Nephron (organoid): ENCODE measurements around the gene CCBE1.
A peak's percentile ranks its signal among the peaks of the same experiment; 100 is the strongest.

Experiments
- H3K27ac Mint-ChIP-seq, 3 experiments: 2 replicates each; pipeline ENCODE4 v1.8.0; 2020; ENCODE audit warnings: mixed read lengths in 3 of 3, mild to moderate bottlenecking in 2 of 3, moderate library complexity in 1 of 3
- H3K27me3 Mint-ChIP-seq: 2 replicates; pipeline ENCODE4 v1.8.0; 2021; ENCODE audit warnings: low read depth, mild to moderate bottlenecking, moderate library complexity, mixed read lengths
- H3K36me3 Mint-ChIP-seq: 2 replicates; pipeline ENCODE4 v1.8.0; 2020; ENCODE audit warnings: low read depth, mixed read lengths
- H3K4me1 Mint-ChIP-seq: 2 replicates; pipeline ENCODE4 v1.8.0; 2020; ENCODE audit warnings: mixed read lengths
- H3K4me3 Mint-ChIP-seq, 3 experiments: 2 replicates each; pipeline ENCODE4 v1.8.0; 2020; ENCODE audit warnings: mild to moderate bottlenecking in 3 of 3, mixed read lengths in 3 of 3, moderate library complexity in 2 of 3
- H3K9me3 Mint-ChIP-seq: 2 replicates; pipeline ENCODE4 v1.8.0; 2020; ENCODE audit warnings: mixed read lengths
- TF ChIP-seq, protein P1 (sequence below), 3 experiments: fragments of 200-600 bp; sonication (generic); IDR thresholded peaks; one replicate each; pipeline ENCODE4 v1.5.0; 2021; ENCODE audit warnings: antibody characterized with exemption in 3 of 3; ENCODE audit not compliant: unreplicated experiment in 3 of 3

The CCBE1 gene

DNA sequence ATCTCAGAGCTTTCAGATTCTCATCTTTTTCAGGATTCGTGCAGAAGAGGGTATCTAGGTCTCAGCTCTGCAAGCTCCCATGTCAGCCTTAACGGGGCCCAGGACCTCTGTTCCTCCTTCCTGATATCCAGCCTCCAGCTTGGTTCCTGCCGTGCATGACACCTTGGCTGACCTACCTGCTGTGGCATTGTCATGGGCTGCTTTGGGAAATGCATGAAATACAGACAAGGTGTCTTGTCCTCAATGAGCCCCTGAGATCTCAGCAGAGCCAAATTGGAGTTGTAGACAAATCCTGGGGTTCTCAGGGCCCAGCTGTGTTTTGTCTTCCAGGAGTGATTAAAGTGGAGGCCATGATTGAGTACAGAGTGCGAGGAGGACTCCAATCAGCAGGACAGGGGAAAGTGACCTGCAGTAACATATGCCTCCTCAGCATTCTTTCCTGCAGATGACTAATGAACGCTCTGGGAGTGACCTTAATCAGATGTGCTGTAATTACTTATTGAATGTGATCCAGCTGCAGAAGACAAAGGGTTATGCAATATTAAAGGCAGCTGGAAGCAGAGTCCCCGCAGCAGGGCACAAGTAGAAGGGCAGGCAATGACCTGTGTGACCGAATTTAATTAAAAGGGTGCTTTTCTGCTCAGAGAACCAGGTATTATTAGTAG lies 141.1 kb downstream of the CCBE1 start:
- H3K4me3 Mint-ChIP-seq: peak overlapping the region in 2 of 3 experiments; percentile 16 to 23
- H3K4me1 Mint-ChIP-seq: peaks cover 83% of the 10 kb centered on the region
- H3K36me3 Mint-ChIP-seq: no peaks in the 10 kb centered on the region
- no peaks in the 10 kb centered on the region for H3K27me3 Mint-ChIP-seq
- peak overlapping the region; percentile 94 to 97 (median 97) for H3K27ac Mint-ChIP-seq
- TF ChIP-seq, protein P1, sequence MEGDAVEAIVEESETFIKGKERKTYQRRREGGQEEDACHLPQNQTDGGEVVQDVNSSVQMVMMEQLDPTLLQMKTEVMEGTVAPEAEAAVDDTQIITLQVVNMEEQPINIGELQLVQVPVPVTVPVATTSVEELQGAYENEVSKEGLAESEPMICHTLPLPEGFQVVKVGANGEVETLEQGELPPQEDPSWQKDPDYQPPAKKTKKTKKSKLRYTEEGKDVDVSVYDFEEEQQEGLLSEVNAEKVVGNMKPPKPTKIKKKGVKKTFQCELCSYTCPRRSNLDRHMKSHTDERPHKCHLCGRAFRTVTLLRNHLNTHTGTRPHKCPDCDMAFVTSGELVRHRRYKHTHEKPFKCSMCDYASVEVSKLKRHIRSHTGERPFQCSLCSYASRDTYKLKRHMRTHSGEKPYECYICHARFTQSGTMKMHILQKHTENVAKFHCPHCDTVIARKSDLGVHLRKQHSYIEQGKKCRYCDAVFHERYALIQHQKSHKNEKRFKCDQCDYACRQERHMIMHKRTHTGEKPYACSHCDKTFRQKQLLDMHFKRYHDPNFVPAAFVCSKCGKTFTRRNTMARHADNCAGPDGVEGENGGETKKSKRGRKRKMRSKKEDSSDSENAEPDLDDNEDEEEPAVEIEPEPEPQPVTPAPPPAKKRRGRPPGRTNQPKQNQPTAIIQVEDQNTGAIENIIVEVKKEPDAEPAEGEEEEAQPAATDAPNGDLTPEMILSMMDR (IDR thresholded peaks at IDR 0.05; ENCODE audit: unreplicated experiment in 3 of 3): no peak
- peaks cover 3% of the 10 kb centered on the region for H3K9me3 Mint-ChIP-seq

DNA sequence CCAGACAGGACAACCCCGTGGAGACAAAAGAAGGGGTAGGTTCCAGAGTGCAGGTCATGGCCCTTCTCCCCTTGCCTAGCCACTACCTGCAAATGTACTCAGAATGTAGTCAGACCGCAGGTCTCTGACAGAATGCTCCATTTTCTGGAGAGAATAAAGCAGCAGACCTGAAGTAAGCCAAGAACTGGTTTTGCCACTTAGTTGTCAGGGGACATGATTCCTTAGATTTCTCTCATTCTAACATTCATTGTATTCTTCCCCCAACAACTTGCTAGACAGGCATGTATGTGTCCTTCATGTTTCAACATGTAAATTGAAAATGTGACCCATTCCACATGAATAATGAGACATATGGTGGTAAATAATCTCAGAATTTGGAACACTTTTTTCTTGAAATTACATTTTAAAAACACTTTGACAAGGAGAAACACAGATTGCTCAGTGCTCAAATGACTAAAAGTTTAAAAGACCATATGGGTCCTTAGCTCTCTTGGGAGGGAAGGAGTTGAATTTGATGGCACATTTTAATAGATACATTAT lies 142.4 kb downstream of the CCBE1 start:
- H3K4me3 Mint-ChIP-seq: no peak overlapping the region
- H3K27me3 Mint-ChIP-seq: no peaks in the 10 kb centered on the region
- H3K9me3 Mint-ChIP-seq: peaks cover 3% of the 10 kb centered on the region
- H3K27ac Mint-ChIP-seq: peak overlapping the region; percentile 94 to 97 (median 97)
- H3K36me3 Mint-ChIP-seq: no peaks in the 10 kb centered on the region
- peaks cover 73% of the 10 kb centered on the region for H3K4me1 Mint-ChIP-seq
- TF ChIP-seq, protein P1 (IDR thresholded peaks at IDR 0.05; ENCODE audit: unreplicated experiment in 3 of 3): no peak

DNA sequence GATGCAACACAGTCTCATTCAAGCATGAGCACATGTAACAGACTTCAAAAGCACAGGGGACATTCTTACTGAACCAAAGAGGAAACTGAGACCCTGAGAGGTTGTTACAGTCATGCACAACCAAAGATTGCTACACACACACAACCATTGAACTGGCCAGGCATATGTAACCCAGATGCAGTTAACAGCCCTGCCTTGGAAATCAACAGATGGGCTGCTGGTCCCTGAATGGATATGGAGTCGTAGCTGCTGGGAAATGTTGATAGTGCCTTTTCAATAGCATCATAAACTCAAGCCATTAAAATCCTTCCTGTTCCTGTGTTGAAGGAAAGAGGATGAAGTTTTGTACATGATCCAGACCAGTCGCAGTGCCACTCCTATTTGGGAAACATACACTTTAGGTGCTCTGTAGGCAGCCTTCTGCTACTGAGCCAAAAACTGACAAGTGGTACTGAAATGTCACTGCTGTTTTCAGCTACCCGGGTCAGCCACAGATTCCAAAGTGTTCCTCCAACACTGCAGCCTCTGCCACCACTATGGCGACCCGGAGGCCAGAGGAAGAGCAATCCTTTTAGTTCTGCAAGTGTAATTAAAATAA lies 143.9 kb downstream of the CCBE1 start:
- H3K4me3 Mint-ChIP-seq: no peak overlapping the region
- H3K36me3 Mint-ChIP-seq: no peaks in the 10 kb centered on the region
- H3K27ac Mint-ChIP-seq: peak overlapping the region; percentile 94 to 97 (median 97)
- H3K27me3 Mint-ChIP-seq: no peaks in the 10 kb centered on the region
- TF ChIP-seq, protein P1 (IDR thresholded peaks at IDR 0.05; ENCODE audit: unreplicated experiment in 3 of 3): no peak
- H3K9me3 Mint-ChIP-seq: peaks cover 3% of the 10 kb centered on the region
- H3K4me1 Mint-ChIP-seq: peaks cover 59% of the 10 kb centered on the region

DNA sequence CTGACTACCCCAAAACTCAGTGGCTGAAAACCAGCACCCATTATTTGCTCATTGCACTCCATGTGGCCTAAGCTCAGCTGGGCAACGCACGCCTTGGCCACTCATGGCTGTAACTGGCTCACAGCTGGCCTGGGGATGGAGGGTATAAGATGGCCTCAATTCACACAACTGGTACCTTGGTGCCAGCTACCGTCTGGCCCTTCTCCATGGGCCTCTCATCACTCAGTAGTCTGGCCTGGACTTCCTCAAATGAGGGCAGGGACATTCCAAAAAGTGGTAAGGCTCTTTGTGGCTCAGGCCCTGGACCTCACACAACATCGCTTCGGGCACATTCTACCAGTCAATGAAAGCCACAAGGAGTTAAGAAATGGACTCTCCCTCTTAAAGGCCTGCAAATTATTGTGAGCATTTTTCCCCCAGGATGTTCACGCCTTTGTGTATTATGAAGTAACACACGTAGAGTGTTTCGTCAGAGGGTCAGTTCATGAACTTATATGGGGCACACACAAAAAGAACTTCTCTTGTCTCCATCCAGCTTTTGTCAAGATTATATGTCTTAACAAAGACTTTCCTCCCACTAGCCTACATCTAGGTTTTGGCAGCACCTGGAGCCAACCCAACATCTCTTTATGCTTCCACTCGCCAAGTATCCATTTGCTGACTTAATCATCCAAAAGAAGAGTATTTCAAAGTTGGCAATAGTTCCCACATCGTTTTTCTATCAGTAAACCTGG lies 145.2 kb downstream of the CCBE1 start:
- peaks cover 61% of the 10 kb centered on the region for H3K4me1 Mint-ChIP-seq
- no peaks in the 10 kb centered on the region for H3K9me3 Mint-ChIP-seq
- peak overlapping the region; percentile 94 to 97 (median 97) for H3K27ac Mint-ChIP-seq
- no peaks in the 10 kb centered on the region for H3K27me3 Mint-ChIP-seq
- no peaks in the 10 kb centered on the region for H3K36me3 Mint-ChIP-seq
- TF ChIP-seq, protein P1 (IDR thresholded peaks at IDR 0.05; ENCODE audit: unreplicated experiment in 3 of 3): no peak
- no peak overlapping the region for H3K4me3 Mint-ChIP-seq

DNA sequence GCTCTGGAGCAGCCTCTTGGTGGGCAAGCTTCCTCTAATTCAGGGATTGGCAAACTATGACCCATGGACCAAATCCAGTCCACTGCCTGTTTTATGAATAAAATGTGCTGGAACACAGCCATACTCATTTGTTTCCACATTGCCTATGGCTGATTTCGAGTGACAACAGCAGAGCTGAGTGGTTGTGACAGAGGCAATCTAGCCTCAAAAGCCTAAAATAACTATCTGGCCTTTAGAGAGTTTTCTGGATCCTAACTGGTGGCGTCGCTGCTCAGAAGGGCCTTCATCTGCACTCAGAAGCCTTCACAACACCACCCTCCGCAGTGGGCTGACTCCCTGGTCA lies 147.1 kb downstream of the CCBE1 start:
- Mint-ChIP-seq H3K4me1 (peaks cover 43% of the 10 kb centered on the region), H3K27me3 (peaks cover 3% of the 10 kb centered on the region), H3K9me3 (no peaks in the 10 kb centered on the region), H3K36me3 (no peaks in the 10 kb centered on the region), H3K27ac (peak overlapping the region in 1 of 3 experiments; percentile 35), H3K4me3 (no peak overlapping the region)
- TF ChIP-seq, protein P1 (IDR thresholded peaks at IDR 0.05; ENCODE audit: unreplicated experiment in 3 of 3): no peak
